NCI-H1048 (cell line): Measurements from ENCODE around the gene DCDC1.
A peak's percentile ranks its signal among the peaks of the same experiment; 100 is the strongest.
"Not testable (repeated sequence)": the region's sequence is repeated elsewhere in the genome, so short reads cannot be mapped to it uniquely, and the experiment has no call there.

ENCODE experiments used
- DNase-seq: peaks from one replicate; lab custom pipeline; 2025; lab: John Stamatoyannopoulos, UW

The DCDC1 gene

GRCh38 chr11:31326470-31327148, 42.9 kb downstream of the DCDC1 start:
- DNase-seq: no peak

GRCh38 chr11:31325160-31325559, 44.4 kb downstream of the DCDC1 start:
- no peak for DNase-seq

- DNase-seq: no peak
Observed at GRCh38 chr11:31323145-31323544, 46.4 kb downstream of the DCDC1 start.

- not testable (repeated sequence) for DNase-seq
Observed at GRCh38 chr11:31321494-31321893, 48.0 kb downstream of the DCDC1 start.

- DNase-seq: no peak
Observed at GRCh38 chr11:31303644-31304180, 65.8 kb downstream of the DCDC1 start.

- DNase-seq: no peak
Observed at GRCh38 chr11:31301549-31302510, 67.7 kb downstream of the DCDC1 start.

- no peak for DNase-seq
Observed at GRCh38 chr11:31295308-31295707, 74.2 kb downstream of the DCDC1 start.

- DNase-seq: not testable (repeated sequence)
Observed at GRCh38 chr11:31273527-31273926, 96.0 kb downstream of the DCDC1 start.

- no peak for DNase-seq
Observed at GRCh38 chr11:31267720-31268119, 101.8 kb downstream of the DCDC1 start.

GRCh38 chr11:31264834-31265233, 104.7 kb downstream of the DCDC1 start:
- DNase-seq: no peak

GRCh38 chr11:31262761-31263160, 106.8 kb downstream of the DCDC1 start:
- DNase-seq: no peak

GRCh38 chr11:31259797-31260196, 109.7 kb downstream of the DCDC1 start:
- DNase-seq: no peak

GRCh38 chr11:31254415-31254814, 115.1 kb downstream of the DCDC1 start:
- no peak for DNase-seq

- no peak for DNase-seq
Observed at GRCh38 chr11:31248768-31249167, 120.8 kb downstream of the DCDC1 start.

- no peak for DNase-seq
Observed at GRCh38 chr11:31247321-31247720, 122.2 kb downstream of the DCDC1 start.

GRCh38 chr11:31246451-31247165, 122.9 kb downstream of the DCDC1 start:
- DNase-seq: no peak

- no peak for DNase-seq
Observed at GRCh38 chr11:31243706-31244105, 125.8 kb downstream of the DCDC1 start.

- peak; percentile 8 for DNase-seq
Observed at GRCh38 chr11:31240340-31240904, 129.1 kb downstream of the DCDC1 start.

GRCh38 chr11:31237819-31238760, 131.4 kb downstream of the DCDC1 start:
- no peak for DNase-seq

- DNase-seq: no peak
Observed at GRCh38 chr11:31236143-31236542, 133.4 kb downstream of the DCDC1 start.

- DNase-seq: no peak
Observed at GRCh38 chr11:31233425-31233824, 136.1 kb downstream of the DCDC1 start.
